ENCODE data around the gene COL6A2.

DNA sequence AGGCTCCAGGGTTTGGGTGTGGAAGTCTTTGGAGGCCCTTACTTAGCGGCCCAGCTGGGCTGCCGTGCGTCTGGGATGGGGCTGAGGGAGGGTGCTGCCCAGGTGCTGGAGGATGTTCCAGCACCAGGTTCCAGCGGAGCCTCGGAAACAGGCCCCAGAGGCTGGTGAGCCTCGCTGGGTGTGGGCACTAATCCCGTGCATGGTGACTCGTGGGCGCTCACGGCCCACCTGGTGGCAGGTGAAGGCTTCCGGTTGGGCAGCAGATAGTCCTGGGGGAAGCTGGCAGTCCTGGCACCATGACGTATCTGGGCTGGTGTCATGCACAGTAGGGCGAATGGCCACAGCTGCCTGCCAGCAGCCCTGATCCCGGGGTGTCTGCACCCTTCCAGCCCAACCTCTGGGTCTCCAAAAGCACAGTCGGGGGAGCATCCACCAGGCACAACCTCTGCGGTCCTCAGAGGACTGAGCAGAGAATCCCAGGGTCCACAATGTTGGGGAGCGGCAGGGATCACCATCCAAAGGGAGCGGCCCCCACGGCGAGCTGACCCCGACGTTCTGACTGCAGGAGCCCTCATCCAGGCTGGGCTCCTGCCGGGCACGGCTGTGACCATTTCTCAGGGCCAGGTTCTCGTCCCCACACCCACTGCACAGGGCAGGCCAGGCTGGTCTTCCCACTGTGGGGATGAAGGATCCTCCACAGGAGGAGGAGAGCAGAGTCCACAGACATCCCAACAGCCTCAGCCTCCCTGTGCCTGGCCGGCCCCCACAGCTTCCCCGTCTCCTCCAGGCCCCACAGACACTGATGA lies 32.1 kb downstream of the COL6A2 start:
- no peak for TF ChIP-seq BHLHE40 (IDR thresholded peaks at IDR 0.05; ENCODE audit: borderline replicate concordance)
- TF ChIP-seq L3MBTL2 (conservative IDR thresholded peaks at IDR 0.05) = no peak
- no peak for TF ChIP-seq SUZ12 (IDR thresholded peaks at IDR 0.05)
- TF ChIP-seq FOXK2 (IDR thresholded peaks at IDR 0.05) = no peak
- no peak for TF ChIP-seq ARNT (IDR thresholded peaks at IDR 0.05)
- TF ChIP-seq FOXM1 (IDR thresholded peaks at IDR 0.05; ENCODE audit: borderline replicate concordance) = no peak
- TF ChIP-seq NFRKB (IDR thresholded peaks at IDR 0.05) = no peak
- TF ChIP-seq SP1 (IDR thresholded peaks at IDR 0.05) = no peak
- no peak for TF ChIP-seq FOXA1 (IDR thresholded peaks at IDR 0.05)

All from HEK293T (cell line).